GM12873 (cell line): ENCODE results near the gene AK8.

Experiments
- CTCF ChIP-seq: IDR thresholded peaks from 2 replicates; pipeline ENCODE4 v1.5.1; 2012; ENCODE audit warnings: low read depth, mild to moderate bottlenecking, moderate library complexity, low read length, control low read depth; ENCODE audit not compliant: insufficient read depth; ENCODE audit errors: missing control alignments

Gene AK8

GRCh38 chr9:132760057-132760456 lies 118.0 kb downstream of the AK8 start:
- no peak for TF ChIP-seq CTCF

GRCh38 chr9:132757016-132757415 lies 121.1 kb downstream of the AK8 start:
- TF ChIP-seq CTCF = no peak

- no peak for TF ChIP-seq CTCF
Observed at GRCh38 chr9:132756214-132756845, 121.8 kb downstream of the AK8 start.

GRCh38 chr9:132755096-132755495 lies 123.0 kb downstream of the AK8 start:
- no peak for TF ChIP-seq CTCF

GRCh38 chr9:132754236-132754635 lies 123.8 kb downstream of the AK8 start:
- TF ChIP-seq CTCF = no peak

- no peak for TF ChIP-seq CTCF
Observed at GRCh38 chr9:132753593-132753880, 124.5 kb downstream of the AK8 start.

- TF ChIP-seq CTCF = no peak
Observed at GRCh38 chr9:132752877-132753592, 125.0 kb downstream of the AK8 start.
